Caki2 (cell line): ENCODE measurements around the gene CRMP1. TPM values are rescaled to one million over a fixed set of nuclear protein-coding genes. Genes with fewer than 3 reads are reported as not detected.
"Not testable (repeated sequence)": the region's sequence is repeated elsewhere in the genome, so short reads cannot be mapped to it uniquely, and the experiment has no call there.

ENCODE experiments used
- DNase-seq: peaks from one replicate; pipeline ENCODE4 v3.0.0-alpha.2; 2015; ENCODE audit warnings: low read depth
- in situ Hi-C: cut with HindIII; loops from 2 replicates; pipeline ENCODE4 v1.10.0; 2016; ENCODE audit warnings: low sequenced_read_pairs, low pct_unique_long_range_greater_than_20kb, mixed read lengths
- total RNA-seq: library from RNA; depleted of rRNA; stranded (reverse); fragments of >200 nt; shearing (Covaris generic); gene quantifications from 2 replicates; pipeline ENCODE4 v1.2.3, GENCODE V29; 2014; ENCODE audit warnings: low replicate concordance

CRMP1 gene
- total RNA-seq, 1 experiment from 2014 or later, result not detected

DNA sequence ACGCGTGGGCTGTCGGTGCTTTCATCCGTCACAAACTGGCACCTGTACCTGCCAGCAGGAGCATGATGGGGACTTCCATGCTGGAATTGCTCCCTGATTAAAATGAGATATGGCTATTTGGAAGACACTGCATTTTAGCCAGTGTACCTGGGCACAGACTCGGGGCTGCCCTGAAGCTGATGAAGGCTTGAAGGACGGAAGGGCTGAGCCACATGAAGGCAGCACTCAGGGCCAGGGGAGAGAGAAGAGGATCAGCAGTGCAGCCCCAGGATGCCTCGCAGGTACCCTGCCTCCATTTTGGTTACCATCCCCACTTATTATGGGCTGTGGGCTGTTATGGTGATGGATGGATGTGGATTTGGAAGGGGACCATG lies 79.0 kb downstream of the CRMP1 start:
- in situ Hi-C loops, result no loop called here
- no peak for DNase-seq

DNA sequence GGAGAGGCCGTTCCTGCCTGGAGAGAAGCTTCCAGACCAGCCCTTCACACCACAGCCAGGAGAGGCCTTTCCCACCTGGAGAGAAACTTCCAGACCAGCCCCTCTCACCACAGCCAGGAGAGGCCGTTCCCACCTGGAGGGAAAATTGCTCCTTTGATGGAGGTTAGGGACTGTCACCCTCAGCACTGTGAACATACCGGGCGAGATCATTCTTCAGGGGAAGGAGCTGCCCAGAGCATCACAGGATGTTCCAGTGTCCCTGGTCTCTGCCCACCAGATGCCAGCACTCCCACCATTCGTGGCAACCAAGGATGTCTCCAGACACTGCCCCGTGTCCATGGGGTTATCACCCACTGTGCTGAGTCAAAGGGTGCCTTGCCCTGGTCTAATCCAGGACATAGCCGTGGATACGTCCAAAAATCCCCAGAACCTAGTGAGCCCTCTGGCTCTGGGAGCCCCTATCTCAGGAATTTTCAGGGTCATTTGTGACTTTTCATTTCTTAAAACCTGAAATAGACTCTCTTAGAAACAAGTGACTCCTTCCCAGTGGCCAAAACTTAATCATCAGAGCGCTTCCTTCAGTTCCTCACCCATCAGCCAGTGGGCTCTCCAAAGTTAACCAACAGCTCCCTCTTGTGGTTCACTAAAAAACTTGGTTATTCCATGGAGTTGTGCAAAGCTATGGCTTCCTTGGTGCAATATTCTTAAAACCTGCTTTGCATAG lies 80.2 kb downstream of the CRMP1 start:
- DNase-seq, result peak; percentile 47
- in situ Hi-C loops, result no loop called here

DNA sequence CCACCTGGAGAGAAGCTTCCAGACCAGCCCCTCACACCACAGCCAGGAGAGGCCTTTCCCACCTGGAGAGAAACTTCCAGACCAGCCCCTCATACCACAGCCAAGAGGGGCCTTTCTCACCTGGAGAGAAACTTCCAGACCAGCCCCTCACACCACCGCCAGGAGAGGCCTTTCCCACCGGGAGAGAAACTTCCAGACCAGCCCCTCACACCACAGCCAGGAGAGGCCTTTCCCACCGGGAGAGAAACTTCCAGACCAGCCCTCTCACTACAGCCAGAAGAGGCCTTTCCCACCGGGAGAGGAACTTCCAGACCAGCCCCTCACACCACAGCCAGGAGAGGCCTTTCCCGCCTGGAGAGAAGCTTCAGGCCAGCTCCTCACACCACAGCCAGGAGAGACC lies 80.8 kb downstream of the CRMP1 start:
- DNase-seq, in situ Hi-C loops: not testable (repeated sequence)

GRCh38 chr4:5810770-5811430 lies 82.0 kb downstream of the CRMP1 start:
- no peak for DNase-seq
- in situ Hi-C loops, result no loop called here

DNA sequence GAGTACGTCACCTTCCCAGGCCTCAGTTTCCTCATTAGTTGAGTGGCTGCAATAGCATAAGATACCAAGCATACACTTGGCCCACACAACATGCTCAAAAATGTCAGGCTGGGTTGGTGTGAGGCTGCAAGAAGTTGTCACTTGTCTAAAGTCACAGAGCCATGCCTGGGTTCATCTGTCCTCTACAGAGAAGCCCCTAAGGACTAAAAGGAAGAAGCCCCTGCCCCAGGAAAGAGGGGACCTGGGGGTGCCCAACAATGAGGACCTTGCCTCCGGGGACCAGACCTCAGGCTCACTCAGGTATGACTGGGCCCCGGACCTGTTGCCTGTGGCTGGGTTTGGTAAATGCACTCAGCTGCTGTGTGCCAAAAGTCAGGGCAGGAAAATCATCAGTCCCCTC lies 82.7 kb downstream of the CRMP1 start:
- in situ Hi-C loops, result no loop called here
- no peak for DNase-seq

- in situ Hi-C loops, result no loop called here
- DNase-seq, result no peak
Measured at GRCh38 chr4:5809216-5809776, 83.6 kb downstream of the CRMP1 start.

DNA sequence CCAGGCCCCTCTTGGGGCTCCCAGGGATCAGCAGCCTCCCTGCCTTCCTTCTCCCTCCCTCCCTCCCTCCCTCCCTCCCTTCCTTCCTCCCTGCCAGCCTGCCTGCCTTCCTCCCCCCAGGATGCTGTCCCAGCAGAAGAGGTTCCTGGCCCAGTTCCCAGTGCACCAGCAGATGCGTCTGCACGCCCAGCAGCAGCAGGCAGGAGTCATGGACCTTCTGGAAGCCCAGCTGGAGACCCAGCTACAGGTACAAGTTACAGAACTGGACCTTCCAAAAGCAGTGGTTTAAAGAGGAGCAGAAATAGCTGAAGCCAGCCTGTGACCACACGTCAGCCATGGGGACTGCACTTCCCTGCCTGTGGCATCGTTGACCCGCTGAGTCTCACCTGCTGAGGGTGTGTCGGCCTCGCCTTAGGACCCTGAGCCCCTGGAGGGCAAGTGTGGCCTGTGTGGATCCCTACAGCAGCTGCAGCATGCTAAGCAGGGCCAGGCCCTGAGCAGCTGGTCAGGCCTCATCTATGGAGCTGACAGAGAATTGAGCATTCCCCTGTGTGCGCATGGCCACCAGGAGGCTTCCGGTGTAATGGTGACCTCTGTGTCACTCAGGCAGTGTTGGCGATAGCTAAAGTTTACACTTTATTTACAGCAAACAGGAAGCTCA lies 84.7 kb downstream of the CRMP1 start:
- DNase-seq, result no peak
- in situ Hi-C loops, result no loop called here

- no peak for DNase-seq
- in situ Hi-C loops, result no loop called here
Measured at GRCh38 chr4:5805270-5805669, 87.6 kb downstream of the CRMP1 start.

GRCh38 chr4:5804656-5805055 lies 88.2 kb downstream of the CRMP1 start:
- no peak for DNase-seq
- in situ Hi-C loops, result no loop called here

GRCh38 chr4:5802565-5802964 lies 90.3 kb downstream of the CRMP1 start:
- in situ Hi-C loops, result no loop called here
- no peak for DNase-seq

- in situ Hi-C loops, result no loop called here
- DNase-seq, result no peak
Measured at GRCh38 chr4:5801696-5802095, 91.2 kb downstream of the CRMP1 start.

DNA sequence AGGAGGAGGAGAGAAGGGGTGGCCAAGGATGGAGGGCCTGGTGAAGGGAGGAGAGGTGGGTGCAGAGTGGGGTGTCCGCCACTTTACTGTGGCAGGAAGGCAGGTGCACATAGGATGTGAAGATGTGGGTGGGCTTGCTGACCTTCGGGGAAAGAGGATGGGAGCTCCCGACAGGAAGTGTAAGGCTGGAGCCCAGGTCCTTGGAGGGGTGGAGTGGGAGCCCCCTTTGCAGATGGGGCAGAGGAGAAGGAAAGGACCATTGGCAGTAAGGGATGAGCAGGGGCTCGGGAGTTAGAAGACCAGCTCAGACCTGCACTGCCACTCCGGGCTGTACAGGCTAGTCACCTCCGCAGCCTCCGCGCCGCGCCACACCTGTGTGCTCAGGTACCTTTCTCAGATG lies 92.4 kb downstream of the CRMP1 start:
- DNase-seq, result no peak
- in situ Hi-C loops, result no loop called here

DNA sequence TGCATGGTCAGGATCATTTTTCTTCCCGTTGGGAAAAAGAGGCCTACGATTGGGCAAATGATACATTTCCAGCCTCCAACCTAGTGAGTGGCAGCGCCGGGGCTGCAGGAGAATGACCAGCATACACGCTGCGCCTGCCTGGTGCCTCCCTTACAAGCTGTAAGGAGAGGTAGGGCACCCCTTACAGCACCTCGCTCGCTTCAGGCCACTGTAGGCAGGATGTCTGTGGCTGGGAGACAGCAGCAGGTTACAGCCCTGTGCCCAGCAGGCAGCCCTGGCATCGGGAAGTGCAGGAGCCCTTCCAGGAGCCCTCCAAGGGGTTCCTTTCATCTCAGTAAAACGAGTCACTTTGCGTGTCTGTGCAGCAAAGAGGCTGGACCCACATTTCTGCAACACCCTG lies 93.5 kb downstream of the CRMP1 start:
- no peak for DNase-seq
- in situ Hi-C loops, result no loop called here

DNA sequence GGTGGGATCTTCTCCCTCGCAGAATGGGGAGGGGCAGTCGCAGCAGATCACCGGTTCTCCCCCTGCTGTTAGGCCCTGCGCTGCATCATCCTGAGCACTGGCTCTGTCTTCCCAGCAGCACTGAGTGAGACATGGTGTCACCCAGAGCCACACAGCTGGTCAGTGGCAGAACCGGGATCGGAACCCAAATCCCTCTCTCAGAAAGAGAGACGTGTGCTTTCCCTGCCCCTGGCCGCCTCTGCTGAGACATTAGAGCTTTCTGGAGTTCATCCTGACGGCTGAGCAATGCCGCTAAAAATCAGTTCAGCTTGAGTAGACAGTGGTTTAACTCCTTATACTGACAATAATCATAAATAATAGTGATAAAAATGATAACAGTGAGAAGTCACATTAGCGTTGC lies 93.9 kb downstream of the CRMP1 start:
- DNase-seq, result no peak
- in situ Hi-C loops, result no loop called here

DNA sequence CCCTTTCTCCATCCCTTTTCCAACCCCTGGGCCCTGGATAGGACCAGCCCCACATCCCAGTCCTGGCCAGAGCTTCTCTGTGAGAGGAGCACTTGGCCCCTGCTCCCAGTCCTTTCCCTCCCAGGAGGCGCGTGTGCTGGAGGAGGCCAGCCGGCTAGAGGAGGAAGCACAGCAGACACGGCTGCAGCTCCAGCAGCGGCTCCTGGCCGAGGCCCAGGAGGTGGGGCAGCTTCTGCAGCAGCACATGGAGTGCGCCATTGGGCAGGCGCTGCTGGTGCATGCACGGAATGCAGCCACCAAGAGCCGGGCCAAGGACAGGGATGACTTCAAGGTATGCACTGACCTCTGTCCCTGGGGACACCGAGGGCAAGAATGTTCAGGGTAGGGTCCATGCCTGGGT lies 94.4 kb downstream of the CRMP1 start:
- DNase-seq, result no peak
- in situ Hi-C loops, result no loop called here

GRCh38 chr4:5797866-5798265 lies 95.0 kb downstream of the CRMP1 start:
- DNase-seq, result no peak
- in situ Hi-C loops, result no loop called here

GRCh38 chr4:5796976-5797375 lies 95.9 kb downstream of the CRMP1 start:
- in situ Hi-C loops, result no loop called here
- DNase-seq, result no peak

DNA sequence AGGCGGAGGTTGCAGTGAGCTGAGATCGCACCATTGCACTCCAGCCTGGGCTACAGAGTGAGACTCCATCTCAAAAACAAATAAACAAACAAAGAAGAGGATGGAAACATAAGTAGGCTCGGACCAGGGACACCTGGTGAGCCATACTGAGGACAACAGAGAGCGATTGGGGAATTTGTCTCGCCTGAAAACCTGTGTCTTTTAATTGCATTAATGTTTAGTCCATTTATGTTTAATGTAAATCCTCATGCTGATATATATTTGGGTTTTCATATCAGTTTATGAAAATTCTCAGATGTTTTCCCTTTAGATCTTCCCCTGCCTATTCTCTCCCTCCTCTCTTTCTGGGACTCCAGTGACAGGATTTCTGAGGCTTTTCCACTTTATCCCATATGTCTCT lies 97.3 kb downstream of the CRMP1 start:
- DNase-seq, result no peak
- in situ Hi-C loops, result no loop called here

DNA sequence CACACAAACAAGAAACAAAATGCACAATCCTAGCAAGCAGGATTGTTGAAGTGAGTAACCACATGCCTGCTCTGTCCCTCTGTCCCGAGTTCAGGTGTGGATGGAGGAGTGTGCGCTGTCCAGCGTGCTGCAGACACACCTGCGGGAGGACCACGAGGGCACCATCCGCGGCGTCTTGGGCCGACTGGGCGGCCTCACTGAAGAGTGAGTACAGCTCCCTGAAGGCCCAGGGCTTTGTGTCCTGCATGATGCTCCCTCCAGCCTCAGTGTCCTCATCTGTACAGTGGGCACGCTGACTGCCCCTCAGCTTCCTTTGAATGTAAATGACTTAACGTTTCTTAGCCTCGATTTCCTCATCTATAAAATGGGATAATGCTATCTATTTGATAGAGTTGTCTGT lies 99.4 kb downstream of the CRMP1 start:
- in situ Hi-C loops, result no loop called here
- DNase-seq, result no peak
